ENCODE results near the gene PLCG1.
A peak's percentile ranks its signal among the peaks of the same experiment; 100 is the strongest.
"Not testable (repeated sequence)": the region's sequence is repeated elsewhere in the genome, so short reads cannot be mapped to it uniquely, and the experiment has no call there.

Gene PLCG1

GRCh38 chr20:41125530-41126457 lies 11.5 kb upstream of the PLCG1 start:
- DNase-seq, result no peak

- no peak for DNase-seq
These were observed 10.6 kb upstream of the PLCG1 start for GRCh38 chr20:41126719-41127118.

- DNase-seq, result not testable (repeated sequence)
These were observed 9.0 kb upstream of the PLCG1 start for GRCh38 chr20:41128317-41128716.

- DNase-seq, result no peak
These were observed 5.6 kb upstream of the PLCG1 start for GRCh38 chr20:41131594-41132387.

GRCh38 chr20:41132388-41132775 lies 5.0 kb upstream of the PLCG1 start:
- not testable (repeated sequence) for DNase-seq

- no peak for DNase-seq
These were observed 3.5 kb upstream of the PLCG1 start for GRCh38 chr20:41133709-41134361.

- no peak for DNase-seq
These were observed 2.8 kb upstream of the PLCG1 start for GRCh38 chr20:41134362-41135186.

- DNase-seq, result peak; percentile 33
These were observed 2.0 kb upstream of the PLCG1 start for GRCh38 chr20:41135187-41135887.

- peak; percentile 6 for DNase-seq
These were observed 1.3 kb upstream of the PLCG1 start for GRCh38 chr20:41135888-41136679.

GRCh38 chr20:41137614-41138474 lies 501 bp downstream of the PLCG1 start:
- no peak for DNase-seq

- DNase-seq, result no peak
These were observed 1.3 kb downstream of the PLCG1 start for GRCh38 chr20:41138475-41139226.

GRCh38 chr20:41139227-41140093 lies 2.1 kb downstream of the PLCG1 start:
- no peak for DNase-seq

GRCh38 chr20:41140226-41141133 lies 3.1 kb downstream of the PLCG1 start:
- no peak for DNase-seq

GRCh38 chr20:41141153-41141815 lies 3.9 kb downstream of the PLCG1 start:
- DNase-seq, result no peak

- no peak for DNase-seq
These were observed 4.9 kb downstream of the PLCG1 start for GRCh38 chr20:41142245-41142644.

GRCh38 chr20:41142919-41143318 lies 5.6 kb downstream of the PLCG1 start:
- no peak for DNase-seq

Data from NCI-H510A treated with DMSO at 0.1 percent for 48 hours (cell line).